C4-2B (cell line): Measurements from ENCODE around the gene KRT33B.
"Not testable (repeated sequence)": the region's sequence is repeated elsewhere in the genome, so short reads cannot be mapped to it uniquely, and the experiment has no call there.

ENCODE experiments used
- H3K27ac ChIP-seq: fragments of 450-650 bp; 2 replicates; pipeline ENCODE4 v1.5.1; 2017
- CTCF ChIP-seq: fragments of 450-650 bp; conservative IDR thresholded peaks from 2 replicates; pipeline ENCODE4 v1.5.1; 2017; ENCODE audit warnings: mild to moderate bottlenecking
- ZFX ChIP-seq: fragments of 450-650 bp; IDR thresholded peaks from 2 replicates; pipeline ENCODE4 v1.6.1; 2017

Gene KRT33B

GRCh38 chr17:41360296-41360995 is 9.2 kb downstream of the KRT33B start:
- no peak for TF ChIP-seq CTCF
- TF ChIP-seq ZFX: no peak

GRCh38 chr17:41354536-41354935 is 15.1 kb downstream of the KRT33B start:
- H3K27ac ChIP-seq: no peak overlapping the region
- no peak for TF ChIP-seq CTCF
- TF ChIP-seq ZFX: no peak

More at GRCh38 chr17:41360296-41360995, 9.2 kb downstream of the KRT33B start:
- no peak overlapping the region for H3K27ac ChIP-seq

- H3K27ac ChIP-seq: no peak overlapping the region
- TF ChIP-seq CTCF (no peak), ZFX (no peak)
These were observed 16.8 kb downstream of the KRT33B start for GRCh38 chr17:41352597-41353366.

GRCh38 chr17:41351177-41351576 is 18.4 kb downstream of the KRT33B start:
- TF ChIP-seq CTCF (no peak), ZFX (no peak)
- no peak overlapping the region for H3K27ac ChIP-seq

- H3K27ac ChIP-seq: not testable (repeated sequence)
These were observed 19.2 kb downstream of the KRT33B start, which contains the start of gene KRT33A for GRCh38 chr17:41350381-41350878. Gene KRT33A (minus strand): TSS chr17:41350828. CDS start chr17:41350767, 61 bp downstream.

- no peak overlapping the region for H3K27ac ChIP-seq
- TF ChIP-seq CTCF (no peak), ZFX (no peak)
These were observed 21.5 kb downstream of the KRT33B start for GRCh38 chr17:41347869-41348760.

- not testable (repeated sequence) for H3K27ac ChIP-seq
These were observed 23.2 kb downstream of the KRT33B start for GRCh38 chr17:41346421-41346820.

GRCh38 chr17:41345992-41346391 is 23.6 kb downstream of the KRT33B start:
- TF ChIP-seq CTCF: no peak
- no peak for TF ChIP-seq ZFX
- H3K27ac ChIP-seq: no peak overlapping the region
